Prostate gland (tissue), 1 donor: ENCODE results near the gene OR51B4.

Experiments
- POLR2A ChIP-seq: fragments of 450-650 bp; IDR thresholded peaks from one replicate; pipeline ENCODE4 v1.6.1; 2016; ENCODE audit warnings: antibody characterized with exemption, mild to moderate bottlenecking
- POLR2AphosphoS5 ChIP-seq: sonication (generic); formaldehyde crosslinking; IDR thresholded peaks from one replicate; pipeline ENCODE4 v1.6.1; 2017; ENCODE audit warnings: antibody characterized with exemption

DNA sequence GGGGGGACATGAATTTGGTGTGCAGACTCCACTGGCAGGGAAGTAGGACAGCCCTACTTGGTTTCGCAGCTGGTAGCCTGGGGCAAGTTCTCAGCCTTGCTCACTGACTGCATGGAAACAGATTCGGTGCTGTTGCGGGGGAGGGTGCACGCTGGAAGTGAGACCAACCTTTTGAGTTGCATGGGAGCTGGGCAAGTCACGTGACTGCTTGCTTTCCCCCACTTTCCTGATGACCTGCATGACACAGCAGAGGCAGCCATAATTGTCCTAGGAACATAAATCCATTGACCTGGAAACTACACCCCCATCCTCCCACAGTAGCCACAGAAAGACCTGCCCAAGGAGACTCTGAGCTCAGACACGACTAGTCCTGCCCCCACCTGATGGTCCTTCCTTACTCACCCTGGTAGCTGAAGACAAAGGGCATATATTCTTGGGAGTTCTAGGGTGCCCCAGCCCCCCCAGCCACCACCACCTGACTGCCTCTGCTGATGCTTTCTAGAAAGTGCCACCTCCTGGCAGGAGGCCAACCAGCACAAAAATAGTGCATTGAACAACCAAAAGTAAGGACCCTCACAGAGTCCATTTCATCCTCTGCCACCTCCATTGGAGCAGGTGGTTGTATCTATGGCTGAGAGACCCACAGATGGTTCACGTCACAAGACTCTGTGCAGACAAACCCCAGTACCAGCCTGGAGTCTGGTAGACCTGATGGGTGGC, 43.0 kb downstream of the OR51B4 start:
- TF ChIP-seq POLR2A (no peak), POLR2AphosphoS5 (no peak)
